NCI-H2107 (cell line): ENCODE data around the gene RAB5IF.
"Not testable (repeated sequence)": the region's sequence is repeated elsewhere in the genome, so short reads cannot be mapped to it uniquely, and the experiment has no call there.

Experiments
- DNase-seq: peaks from one replicate; lab custom pipeline; 2025; lab: John Stamatoyannopoulos, UW

Gene RAB5IF

DNA sequence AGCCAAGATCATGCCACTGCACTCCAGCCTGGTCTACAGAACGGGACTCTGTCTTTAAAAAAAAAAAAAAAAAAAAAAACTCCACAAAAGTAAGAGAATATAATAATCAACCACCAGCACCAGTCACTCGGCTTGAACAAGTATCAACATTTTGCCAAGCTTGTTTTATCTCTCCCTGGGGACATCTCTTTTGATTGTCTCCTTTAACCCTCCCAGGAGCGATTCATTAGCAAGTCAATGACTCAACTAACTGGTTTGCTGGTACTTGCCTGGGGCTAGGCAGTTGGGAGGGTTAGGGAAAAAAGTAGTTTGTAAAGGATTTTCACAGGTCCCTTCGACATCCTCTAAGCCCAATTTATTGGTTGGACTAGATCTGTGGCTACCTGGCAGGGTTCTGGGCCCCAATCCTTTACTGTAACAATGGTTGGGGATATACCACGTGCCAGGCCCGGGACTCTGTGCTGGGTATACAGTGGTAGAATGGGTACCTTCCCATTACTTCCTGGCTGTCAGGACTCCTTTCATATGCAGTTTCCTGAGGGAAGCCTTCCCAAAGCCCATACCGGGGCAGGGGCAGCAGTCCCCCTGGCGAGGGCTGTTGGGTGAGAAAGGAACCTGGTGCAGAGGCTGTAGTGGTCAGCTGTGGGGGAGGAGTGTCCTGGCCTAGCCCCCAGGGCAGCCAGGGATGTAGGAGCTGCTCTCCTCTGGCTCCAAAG, 20.0 kb upstream of the RAB5IF start:
- no peak for DNase-seq

DNA sequence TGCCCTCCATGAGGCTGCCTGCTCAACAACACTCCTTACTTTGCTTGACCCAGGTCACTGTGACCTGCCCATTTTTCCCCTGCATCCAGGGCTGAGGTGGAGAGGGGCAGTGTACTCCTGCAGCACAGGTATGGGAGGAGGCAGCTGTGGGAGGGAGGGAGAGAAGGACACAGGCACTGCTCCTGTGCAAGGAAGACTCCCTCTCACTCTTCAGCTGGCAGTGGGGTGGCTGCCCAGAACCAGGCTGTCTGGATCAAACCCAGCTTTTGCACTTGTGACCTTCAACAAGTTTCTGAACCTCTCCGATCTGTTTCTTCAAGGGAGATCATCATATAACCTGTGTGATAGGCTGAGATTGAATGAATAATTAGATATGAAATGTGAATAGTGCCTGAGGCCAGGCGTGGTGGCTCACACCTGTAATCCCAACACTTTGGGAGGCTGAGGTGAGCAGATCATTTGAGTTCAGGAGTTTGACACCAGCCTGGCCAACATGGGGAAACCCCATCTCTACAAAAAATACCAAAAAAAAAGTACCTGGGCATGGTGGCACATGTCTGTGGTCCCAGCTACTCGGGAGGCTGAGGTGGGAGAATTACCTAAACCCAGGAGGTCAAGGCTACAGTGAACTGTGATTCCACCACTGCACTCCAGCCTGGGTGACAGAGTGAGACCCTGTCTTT, 18.1 kb upstream of the RAB5IF start:
- DNase-seq: no peak

GRCh38 chr20:36591281-36591680, 14.3 kb upstream of the RAB5IF start:
- no peak for DNase-seq

DNA sequence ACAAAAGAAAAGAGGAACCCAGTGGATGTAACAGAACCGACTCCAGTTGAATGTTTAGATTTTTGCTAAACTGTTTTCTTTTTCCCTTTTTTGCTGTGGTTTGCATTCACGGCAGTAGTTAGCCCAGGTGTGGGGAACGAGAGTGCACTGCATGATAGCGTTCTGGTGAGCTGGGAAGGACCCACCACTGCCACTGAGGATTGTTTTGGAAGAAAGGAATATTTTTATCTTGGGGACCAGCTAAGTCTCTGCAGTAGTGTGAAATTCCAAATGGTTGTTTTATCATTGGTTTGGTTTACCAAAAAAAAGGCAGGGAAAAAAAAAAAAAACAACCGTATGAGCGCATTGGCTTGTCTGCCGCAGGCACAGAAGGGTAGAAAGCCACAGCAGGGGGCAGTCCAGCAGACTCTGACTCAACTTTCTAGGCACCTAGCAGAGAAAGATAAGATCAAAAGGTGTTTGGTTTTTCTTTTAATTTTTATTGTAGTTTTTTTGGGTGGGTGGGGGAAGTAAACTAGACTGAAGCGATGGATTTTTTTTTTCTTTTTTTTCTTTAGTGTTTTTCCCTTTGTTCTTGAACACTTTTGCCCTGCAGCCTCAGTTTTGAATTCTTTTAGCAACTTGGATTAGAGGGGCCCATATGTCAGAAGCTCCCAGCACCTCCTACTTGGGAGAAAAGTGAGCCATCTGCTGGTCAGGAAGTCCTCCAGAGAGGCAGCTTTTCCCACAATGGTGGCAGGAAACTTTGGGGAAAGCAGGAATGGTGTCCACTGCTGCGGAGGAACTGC, 13.5 kb upstream of the RAB5IF start:
- DNase-seq: no peak

DNA sequence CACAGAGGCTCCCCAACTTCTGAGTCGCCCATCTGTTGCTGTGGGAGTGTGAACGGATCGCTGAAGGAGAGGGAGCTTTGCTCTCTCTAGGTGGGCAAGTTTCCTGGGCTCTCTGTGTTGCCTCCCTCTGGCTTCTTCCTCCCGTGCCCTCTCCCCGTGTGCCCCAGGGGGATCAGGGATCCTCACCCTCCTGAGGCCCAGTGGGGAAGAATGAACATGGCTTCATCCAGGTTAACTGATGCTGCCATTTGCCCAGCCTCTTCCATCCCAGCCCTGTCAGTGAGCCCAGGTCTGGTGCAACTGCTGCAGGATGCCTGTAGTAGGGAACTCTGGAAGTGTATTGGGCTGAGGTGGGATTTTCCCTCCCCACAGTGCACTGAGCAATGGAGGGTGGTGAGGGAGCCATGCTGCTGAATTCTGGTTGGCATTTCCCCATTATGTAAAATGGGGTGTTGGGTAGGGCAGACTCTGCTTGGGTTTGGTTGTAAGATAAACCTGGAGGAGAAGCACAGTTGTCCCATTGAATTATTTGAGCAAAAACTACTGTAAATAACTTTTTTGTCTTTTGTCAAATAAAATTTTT, 12.1 kb upstream of the RAB5IF start:
- DNase-seq: no peak

DNA sequence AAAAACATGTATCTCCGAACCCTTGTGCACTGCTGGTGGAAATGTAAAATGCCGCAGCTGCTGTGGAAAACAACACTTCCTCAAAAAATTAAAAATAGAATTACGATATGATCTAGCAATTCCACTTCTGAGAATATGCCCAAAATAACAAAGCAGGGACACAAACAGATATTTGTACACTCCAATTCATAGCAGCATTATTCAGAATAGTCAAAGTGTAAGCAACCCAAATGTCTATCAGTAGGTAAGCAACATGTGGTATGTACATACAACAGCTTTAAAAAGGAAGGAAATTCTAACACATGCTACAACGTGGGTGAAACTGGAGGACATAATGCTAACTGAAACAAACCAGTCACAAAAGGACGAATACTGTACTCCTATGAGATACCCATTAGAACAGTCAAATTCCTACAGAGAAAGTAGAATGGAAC, 5.7 kb upstream of the RAB5IF start:
- no peak for DNase-seq

GRCh38 chr20:36601540-36601939, 4.0 kb upstream of the RAB5IF start:
- no peak for DNase-seq

GRCh38 chr20:36604952-36605398, 604 bp upstream of the RAB5IF start:
- no peak for DNase-seq

GRCh38 chr20:36606158-36607066, 833 bp downstream of the RAB5IF start:
- DNase-seq: no peak

DNA sequence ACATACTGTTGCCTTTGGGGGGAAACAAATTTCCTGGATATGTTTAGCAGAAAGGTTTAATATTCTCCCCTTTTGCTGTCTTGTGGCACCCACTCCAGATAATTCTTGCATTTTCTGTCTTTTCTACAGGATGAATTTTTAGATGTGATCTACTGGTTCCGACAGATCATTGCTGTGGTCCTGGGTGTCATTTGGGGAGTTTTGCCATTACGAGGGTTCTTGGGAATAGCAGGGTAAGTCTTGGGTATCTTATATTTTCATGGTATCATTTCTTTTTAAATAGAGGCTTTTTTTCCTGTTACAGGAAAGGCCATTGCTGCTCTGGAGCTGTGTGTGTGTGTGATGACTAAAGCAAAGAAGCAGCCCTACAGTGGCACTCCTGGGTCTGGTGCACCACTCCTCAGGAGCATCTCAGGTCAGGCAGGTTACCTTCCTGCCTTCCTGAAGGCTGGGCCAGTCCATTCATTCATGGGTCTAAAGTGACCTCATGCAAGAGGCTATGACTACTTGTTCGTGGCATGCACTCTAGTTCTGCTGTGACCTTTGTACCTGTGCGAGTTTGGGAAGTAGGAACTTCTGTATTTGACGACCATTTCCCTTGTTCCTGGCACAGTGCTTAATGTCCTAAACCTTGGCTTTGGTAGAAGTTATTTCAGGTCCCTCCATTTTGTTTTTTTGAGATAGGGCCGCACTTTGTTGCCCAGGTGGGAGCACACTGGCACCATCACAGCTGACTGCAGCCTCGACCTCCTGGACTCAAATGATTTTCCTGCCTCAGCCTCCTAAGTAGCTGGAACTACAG, 2.2 kb downstream of the RAB5IF start:
- no peak for DNase-seq

- DNase-seq: not testable (repeated sequence)
Observed at GRCh38 chr20:36608388-36608728, 2.8 kb downstream of the RAB5IF start.

DNA sequence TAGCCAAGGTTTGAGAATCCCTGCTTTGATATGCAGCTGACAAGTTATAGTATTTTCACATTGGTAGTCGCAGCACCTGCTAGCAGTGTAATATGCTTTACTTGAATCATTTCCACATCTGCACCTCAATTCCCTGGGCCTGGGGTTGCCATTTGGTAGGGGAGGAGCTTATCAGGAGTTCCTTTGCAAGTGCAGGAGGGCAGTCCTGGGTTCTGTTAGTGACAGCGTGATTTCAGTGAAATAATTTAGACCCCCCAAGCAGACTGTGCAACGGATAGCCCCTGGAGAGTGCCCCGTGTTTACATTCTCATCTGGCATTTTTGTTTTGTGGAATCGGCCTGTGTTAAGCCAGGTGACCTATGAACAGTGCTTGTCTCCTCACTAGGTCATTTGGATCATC, 6.0 kb downstream of the RAB5IF start:
- no peak for DNase-seq

DNA sequence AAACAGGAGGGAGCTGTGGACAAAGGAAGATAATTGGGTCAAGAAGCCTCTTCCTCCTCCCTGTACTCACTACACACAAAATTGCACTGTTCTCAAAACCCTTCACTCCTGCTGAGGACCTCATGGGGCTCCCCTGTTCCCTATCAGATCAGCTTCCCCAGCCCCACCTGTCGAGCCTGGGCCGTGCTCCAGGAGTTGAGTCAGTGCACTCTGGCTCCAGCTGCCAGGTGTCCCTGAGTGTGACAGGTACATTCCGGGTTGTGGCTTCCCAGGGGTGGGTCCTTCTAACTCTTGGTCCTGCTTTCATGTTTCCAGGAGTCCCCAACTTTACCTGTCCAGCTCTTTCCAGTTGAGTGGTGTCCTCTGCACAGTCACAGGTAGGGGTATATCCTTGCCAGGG, 8.4 kb downstream of the RAB5IF start:
- peak; percentile 87 for DNase-seq

- no peak for DNase-seq
Observed at GRCh38 chr20:36614781-36615557, 9.4 kb downstream of the RAB5IF start.

- no peak for DNase-seq
Observed at GRCh38 chr20:36620917-36621316, 15.3 kb downstream of the RAB5IF start.

- DNase-seq: no peak
Observed at GRCh38 chr20:36623444-36623843, 17.9 kb downstream of the RAB5IF start.

DNA sequence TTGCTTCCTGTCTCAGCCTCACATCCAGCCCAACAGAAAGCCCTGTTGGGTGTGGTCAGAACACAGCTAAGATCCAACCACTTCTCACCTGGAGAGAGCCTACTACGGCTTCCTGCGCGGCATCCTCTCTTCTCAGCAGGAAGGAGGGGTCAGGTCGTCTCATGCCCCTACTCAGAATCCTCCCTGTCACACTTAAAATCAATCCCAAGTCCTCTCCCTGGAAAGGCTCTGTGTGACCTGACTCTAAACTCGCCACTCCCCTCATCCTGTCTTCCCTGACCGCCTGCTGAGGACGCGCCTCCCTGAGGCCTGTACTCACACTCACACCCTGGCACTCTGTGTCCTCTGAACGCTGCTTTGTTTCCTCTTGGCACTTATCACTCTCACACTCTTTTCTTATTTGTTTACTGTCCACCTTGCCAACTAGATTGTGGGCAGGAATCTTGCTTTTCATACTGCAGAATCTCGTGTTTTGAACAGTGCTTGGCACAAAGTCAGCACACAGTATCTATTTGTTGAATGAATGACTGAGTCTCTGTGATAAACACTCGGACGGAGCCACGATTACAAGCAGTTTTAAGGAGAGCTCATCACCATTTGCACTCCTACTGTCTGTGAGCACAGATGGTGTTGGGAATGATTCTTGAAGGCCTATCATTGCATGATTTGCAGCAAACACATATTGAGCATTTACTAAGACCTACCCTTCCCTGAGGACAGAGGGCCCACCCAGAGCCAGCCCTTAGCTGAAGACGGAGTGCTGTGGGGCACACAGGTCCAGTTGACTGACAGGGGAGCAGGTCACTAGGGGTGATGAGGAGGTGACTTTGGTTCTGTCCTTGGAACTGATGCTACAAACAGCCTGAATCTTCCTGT, 18.7 kb downstream of the RAB5IF start:
- no peak for DNase-seq

GRCh38 chr20:36624944-36625324, 19.4 kb downstream of the RAB5IF start:
- no peak for DNase-seq

DNA sequence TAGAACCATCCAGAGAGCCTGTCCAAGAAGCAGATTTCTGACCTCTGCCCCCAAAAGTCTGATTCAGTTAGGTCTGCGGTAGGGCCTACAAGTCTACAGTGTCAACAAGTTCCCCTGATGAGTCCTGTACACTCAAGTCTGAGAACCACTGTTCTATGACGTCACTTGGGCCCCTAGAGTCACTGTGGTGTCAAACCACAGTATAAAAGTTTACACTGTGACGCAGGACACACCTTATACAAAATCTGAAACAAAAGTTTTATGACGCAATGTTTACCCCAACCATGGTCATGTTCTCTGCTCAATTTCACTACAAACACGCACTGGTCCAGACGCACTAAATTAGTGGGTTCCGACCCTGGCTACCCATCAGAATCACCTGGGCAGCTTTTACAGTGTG, 22.5 kb downstream of the RAB5IF start:
- DNase-seq: no peak
